Gastrocnemius medialis (tissue), 4 donors: ENCODE results near the gene KCNK3.

Experiments
- POLR2A ChIP-seq, 2 donors: fragments of 450-650 bp; IDR thresholded peaks; one replicate each; pipeline ENCODE4 v1.6.1; 2017; ENCODE audit warnings: antibody characterized with exemption in 2 of 2, mild to moderate bottlenecking in 2 of 2, moderate library complexity in 2 of 2
- TF ChIP-seq, protein P1 (sequence below), 5 experiments: fragments of 450-650 bp in 3 of 5; fragments of 200-600 bp in 2 of 5; sonication (generic) in 2 of 5; IDR thresholded peaks in 4 of 5; conservative IDR thresholded peaks in 1 of 5; 1 replicate in 4 of 5; 2 replicates in 1 of 5; pipeline ENCODE4 v1.5.1; 2016 to 2019; ENCODE audit warnings: antibody characterized with exemption in 5 of 5, mild to moderate bottlenecking in 3 of 5, moderate library complexity in 3 of 5

DNA sequence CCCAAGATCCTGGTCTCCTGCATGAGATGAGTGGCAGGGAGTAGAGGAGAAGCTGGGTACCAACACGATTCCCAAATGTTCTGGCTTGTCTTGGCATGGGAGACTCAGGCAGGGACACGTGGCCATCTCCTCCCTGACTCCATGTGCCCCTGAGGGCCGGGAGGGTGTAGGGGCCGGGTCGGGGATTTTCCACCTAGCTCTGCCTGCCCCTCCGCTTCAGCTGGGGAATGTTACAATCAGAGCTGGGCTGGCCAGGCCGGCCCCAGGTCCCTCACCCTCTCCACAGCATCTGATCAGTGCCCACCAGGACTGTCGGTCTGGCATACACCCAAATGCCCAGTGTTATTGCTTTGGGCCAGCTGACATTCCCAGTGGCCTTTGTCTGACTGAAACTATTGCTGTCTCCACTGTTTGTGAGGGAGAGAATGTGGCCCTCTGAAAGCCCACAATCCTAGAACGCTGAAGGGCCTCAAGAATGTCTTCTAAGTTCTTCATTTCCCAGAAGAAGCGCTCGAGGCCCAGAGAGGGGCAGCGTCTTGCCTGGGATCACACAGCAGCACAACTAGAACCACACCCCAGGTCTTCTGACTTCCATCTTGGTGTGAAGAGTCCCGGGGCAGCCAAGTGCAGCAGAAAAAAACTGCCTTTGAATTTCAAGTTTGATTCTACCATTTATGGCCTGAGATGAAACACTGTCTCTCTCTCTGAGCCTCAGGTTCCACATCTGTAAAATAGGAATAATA is 23.2 kb downstream of the KCNK3 start:
- TF ChIP-seq, protein P1, sequence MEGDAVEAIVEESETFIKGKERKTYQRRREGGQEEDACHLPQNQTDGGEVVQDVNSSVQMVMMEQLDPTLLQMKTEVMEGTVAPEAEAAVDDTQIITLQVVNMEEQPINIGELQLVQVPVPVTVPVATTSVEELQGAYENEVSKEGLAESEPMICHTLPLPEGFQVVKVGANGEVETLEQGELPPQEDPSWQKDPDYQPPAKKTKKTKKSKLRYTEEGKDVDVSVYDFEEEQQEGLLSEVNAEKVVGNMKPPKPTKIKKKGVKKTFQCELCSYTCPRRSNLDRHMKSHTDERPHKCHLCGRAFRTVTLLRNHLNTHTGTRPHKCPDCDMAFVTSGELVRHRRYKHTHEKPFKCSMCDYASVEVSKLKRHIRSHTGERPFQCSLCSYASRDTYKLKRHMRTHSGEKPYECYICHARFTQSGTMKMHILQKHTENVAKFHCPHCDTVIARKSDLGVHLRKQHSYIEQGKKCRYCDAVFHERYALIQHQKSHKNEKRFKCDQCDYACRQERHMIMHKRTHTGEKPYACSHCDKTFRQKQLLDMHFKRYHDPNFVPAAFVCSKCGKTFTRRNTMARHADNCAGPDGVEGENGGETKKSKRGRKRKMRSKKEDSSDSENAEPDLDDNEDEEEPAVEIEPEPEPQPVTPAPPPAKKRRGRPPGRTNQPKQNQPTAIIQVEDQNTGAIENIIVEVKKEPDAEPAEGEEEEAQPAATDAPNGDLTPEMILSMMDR (IDR thresholded peaks at IDR 0.05 in 4 of 5, conservative IDR thresholded peaks at IDR 0.05 in 1 of 5) = no peak
- no peak for TF ChIP-seq POLR2A (IDR thresholded peaks at IDR 0.05)
